ENCODE data around the gene DDX1. TPM values are rescaled to one million over a fixed set of nuclear protein-coding genes. Genes with fewer than 3 reads are reported as not detected.
A peak's percentile ranks its signal among the peaks of the same experiment; 100 is the strongest.

The DDX1 gene
- total RNA-seq, 1 experiment from 2014 or later: 106 TPM

DNA sequence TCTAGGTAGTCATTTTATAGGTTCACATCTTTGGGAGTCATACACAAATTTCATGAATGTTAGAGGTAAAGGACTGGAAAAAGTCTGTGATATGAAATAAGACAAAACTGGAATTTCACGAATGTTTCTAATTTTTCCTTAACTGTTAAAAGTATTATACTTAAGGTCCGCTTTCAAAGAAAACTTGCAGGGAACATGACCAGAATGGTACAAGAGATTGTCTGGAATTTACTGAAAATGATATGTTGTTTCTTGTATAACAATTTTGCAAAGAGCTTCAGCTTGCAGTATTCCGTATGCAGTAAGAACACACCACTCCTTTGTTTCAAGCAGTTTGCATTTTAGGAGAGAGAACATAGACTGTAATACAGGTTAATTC is 1.6 kb downstream of the DDX1 start:
- TF ChIP-seq, protein P1, sequence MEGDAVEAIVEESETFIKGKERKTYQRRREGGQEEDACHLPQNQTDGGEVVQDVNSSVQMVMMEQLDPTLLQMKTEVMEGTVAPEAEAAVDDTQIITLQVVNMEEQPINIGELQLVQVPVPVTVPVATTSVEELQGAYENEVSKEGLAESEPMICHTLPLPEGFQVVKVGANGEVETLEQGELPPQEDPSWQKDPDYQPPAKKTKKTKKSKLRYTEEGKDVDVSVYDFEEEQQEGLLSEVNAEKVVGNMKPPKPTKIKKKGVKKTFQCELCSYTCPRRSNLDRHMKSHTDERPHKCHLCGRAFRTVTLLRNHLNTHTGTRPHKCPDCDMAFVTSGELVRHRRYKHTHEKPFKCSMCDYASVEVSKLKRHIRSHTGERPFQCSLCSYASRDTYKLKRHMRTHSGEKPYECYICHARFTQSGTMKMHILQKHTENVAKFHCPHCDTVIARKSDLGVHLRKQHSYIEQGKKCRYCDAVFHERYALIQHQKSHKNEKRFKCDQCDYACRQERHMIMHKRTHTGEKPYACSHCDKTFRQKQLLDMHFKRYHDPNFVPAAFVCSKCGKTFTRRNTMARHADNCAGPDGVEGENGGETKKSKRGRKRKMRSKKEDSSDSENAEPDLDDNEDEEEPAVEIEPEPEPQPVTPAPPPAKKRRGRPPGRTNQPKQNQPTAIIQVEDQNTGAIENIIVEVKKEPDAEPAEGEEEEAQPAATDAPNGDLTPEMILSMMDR (IDR thresholded peaks at IDR 0.05; ENCODE audit: unreplicated experiment): no peak
- Mint-ChIP-seq H3K4me1 (ENCODE audit: low read depth, unreplicated experiment) (peaks cover 6% of the 10 kb centered on the region), H3K9me3 (ENCODE audit: low read depth, unreplicated experiment) (no peaks in the 10 kb centered on the region), H3K36me3 (ENCODE audit: insufficient read depth, unreplicated experiment) (peaks cover 47% of the 10 kb centered on the region), H3K27ac (ENCODE audit: unreplicated experiment) (no peak overlapping the region), H3K27me3 (ENCODE audit: unreplicated experiment) (no peaks in the 10 kb centered on the region), H3K4me3 (ENCODE audit: low read depth, unreplicated experiment) (peak overlapping the region; percentile 98)
- CTCF ChIA-PET: no interaction called here
- intact Hi-C loops (cut with micrococcal nuclease; ENCODE audit: unreplicated experiment): loop anchor here (5.0 kb wide), 1 partner anchor 1306 kb away; no protein-coding TSS in a partner anchor
- TSS peak; percentile 41 for BruUV-seq (replicated peaks)
- no peak for DNase-seq

- no peak overlapping the region for H3K4me3 Mint-ChIP-seq (ENCODE audit: low read depth, unreplicated experiment)
These were observed 2.9 kb downstream of the DDX1 start for GRCh38 chr2:15594291-15595256.

DNA sequence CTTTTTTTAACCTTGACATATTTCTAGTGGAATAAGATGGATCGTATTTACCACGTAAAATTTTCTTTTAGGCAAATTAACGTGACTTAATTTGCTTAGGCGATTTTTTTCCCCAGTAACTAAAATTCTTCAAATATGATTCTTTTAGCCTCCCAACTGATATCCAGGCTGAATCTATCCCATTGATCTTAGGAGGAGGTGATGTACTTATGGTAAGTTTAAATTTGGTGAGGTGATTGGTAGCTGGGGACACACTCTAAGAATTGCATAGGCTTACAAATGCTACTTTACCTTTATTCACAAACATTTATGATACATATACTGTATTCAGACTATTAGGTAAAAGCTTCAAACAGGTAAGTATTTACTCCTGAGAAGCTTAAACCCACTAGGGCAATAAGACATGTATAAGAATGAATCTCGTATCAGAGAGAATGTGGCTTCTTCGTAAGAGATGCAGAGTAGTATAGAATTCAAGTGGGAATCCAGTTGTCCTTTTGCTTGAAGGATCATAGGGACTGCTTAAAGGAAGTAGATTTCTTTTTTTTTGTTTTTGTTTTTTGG is 3.8 kb downstream of the DDX1 start:
- Mint-ChIP-seq H3K27ac (ENCODE audit: unreplicated experiment) (no peak overlapping the region), H3K4me1 (ENCODE audit: low read depth, unreplicated experiment) (peaks cover 6% of the 10 kb centered on the region), H3K9me3 (ENCODE audit: low read depth, unreplicated experiment) (no peaks in the 10 kb centered on the region), H3K27me3 (ENCODE audit: unreplicated experiment) (no peaks in the 10 kb centered on the region), H3K36me3 (ENCODE audit: insufficient read depth, unreplicated experiment) (peaks cover 56% of the 10 kb centered on the region), H3K4me3 (ENCODE audit: low read depth, unreplicated experiment) (no peak overlapping the region)
- no TSS peak for BruUV-seq (replicated peaks)
- intact Hi-C loops (cut with micrococcal nuclease; ENCODE audit: unreplicated experiment): no loop called here
- TF ChIP-seq, protein P1 (IDR thresholded peaks at IDR 0.05; ENCODE audit: unreplicated experiment): no peak
- DNase-seq: no peak
- CTCF ChIA-PET: no interaction called here

More at GRCh38 chr2:15594291-15595256, 2.9 kb downstream of the DDX1 start:
- Mint-ChIP-seq H3K36me3 (ENCODE audit: insufficient read depth, unreplicated experiment) (peaks cover 54% of the 10 kb centered on the region), H3K9me3 (ENCODE audit: low read depth, unreplicated experiment) (no peaks in the 10 kb centered on the region), H3K27me3 (ENCODE audit: unreplicated experiment) (no peaks in the 10 kb centered on the region), H3K27ac (ENCODE audit: unreplicated experiment) (no peak overlapping the region), H3K4me1 (ENCODE audit: low read depth, unreplicated experiment) (peaks cover 6% of the 10 kb centered on the region)
- TF ChIP-seq, protein P1 (IDR thresholded peaks at IDR 0.05; ENCODE audit: unreplicated experiment): no peak
- intact Hi-C loops (cut with micrococcal nuclease; ENCODE audit: unreplicated experiment): loop anchor here (5.0 kb wide), 1 partner anchor 1307 kb away; no protein-coding TSS in a partner anchor
- no TSS peak for BruUV-seq (replicated peaks)
- CTCF ChIA-PET: no interaction called here
- no peak for DNase-seq

GRCh38 chr2:15595936-15596335 is 4.3 kb downstream of the DDX1 start:
- Mint-ChIP-seq H3K27ac (ENCODE audit: unreplicated experiment) (no peak overlapping the region), H3K36me3 (ENCODE audit: insufficient read depth, unreplicated experiment) (peaks cover 61% of the 10 kb centered on the region), H3K4me3 (ENCODE audit: low read depth, unreplicated experiment) (no peak overlapping the region), H3K9me3 (ENCODE audit: low read depth, unreplicated experiment) (no peaks in the 10 kb centered on the region), H3K27me3 (ENCODE audit: unreplicated experiment) (no peaks in the 10 kb centered on the region), H3K4me1 (ENCODE audit: low read depth, unreplicated experiment) (peaks cover 6% of the 10 kb centered on the region)
- no TSS peak for BruUV-seq (replicated peaks)
- DNase-seq: no peak
- CTCF ChIA-PET: no interaction called here
- TF ChIP-seq, protein P1 (IDR thresholded peaks at IDR 0.05; ENCODE audit: unreplicated experiment): no peak
- intact Hi-C loops (cut with micrococcal nuclease; ENCODE audit: unreplicated experiment): no loop called here

Measured in Calu3 (cell line).